OCI-LY1 (cell line): ENCODE data around the gene TARP.

Source experiments
- H2AFZ ChIP-seq: fragments of 200-600 bp; sonication (generic), shearing (Covaris generic); 2 replicates; pipeline ENCODE4 v1.6.0; 2014; ENCODE audit warnings: antibody characterized with exemption, mild to moderate bottlenecking, low read length
- H3F3A ChIP-seq: fragments of 200-600 bp; sonication (generic), shearing (Covaris generic); 2 replicates; pipeline ENCODE4 v1.6.0; 2014; ENCODE audit warnings: mild to moderate bottlenecking, antibody characterized with exemption, low read length, moderate library complexity; ENCODE audit not compliant: insufficient read depth
- H3K27ac ChIP-seq: fragments of 200-600 bp; sonication (generic); 2 replicates; pipeline ENCODE4 v1.5.1; 2014; ENCODE audit warnings: low read length, mixed run types, mild to moderate bottlenecking, low read depth; ENCODE audit not compliant: poor library complexity, severe bottlenecking
- H3K27me3 ChIP-seq: fragments of 200-600 bp; sonication (generic); 2 replicates; pipeline ENCODE4 v1.6.0; 2014; ENCODE audit warnings: antibody characterized with exemption, mild to moderate bottlenecking, low read length, moderate library complexity; ENCODE audit not compliant: insufficient read depth
- H3K36me3 ChIP-seq: fragments of 200-600 bp; sonication (generic); 2 replicates; pipeline ENCODE4 v1.6.1; 2014; ENCODE audit warnings: mild to moderate bottlenecking, antibody characterized with exemption, low read length, moderate library complexity, mixed read lengths; ENCODE audit not compliant: insufficient read depth
- H3K4me1 ChIP-seq: fragments of 200-600 bp; sonication (generic); 2 replicates; pipeline ENCODE4 v1.5.1; 2014; ENCODE audit warnings: mild to moderate bottlenecking, low read length, moderate library complexity; ENCODE audit not compliant: insufficient read depth, severe bottlenecking
- H3K4me2 ChIP-seq: fragments of 200-600 bp; sonication (generic), shearing (Covaris generic); 2 replicates; pipeline ENCODE4 v1.6.1; 2014; ENCODE audit warnings: low read length
- H3K4me3 ChIP-seq: fragments of 200-600 bp; sonication (generic); 2 replicates; pipeline ENCODE4 v1.5.1; 2014; ENCODE audit warnings: low read length, low read depth, mild to moderate bottlenecking, mixed read lengths; ENCODE audit not compliant: poor library complexity, severe bottlenecking
- H3K79me2 ChIP-seq: fragments of 200-600 bp; shearing (Covaris generic); 2 replicates; pipeline ENCODE4 v1.6.1; 2016; ENCODE audit warnings: mixed run types, low read length, mixed read lengths; ENCODE audit not compliant: insufficient read depth
- H3K9ac ChIP-seq: fragments of 200-600 bp; sonication (generic), shearing (Covaris generic); 2 replicates; pipeline ENCODE4 v1.6.1; 2014; ENCODE audit warnings: mild to moderate bottlenecking, low read length, mixed read lengths
- H3K9me2 ChIP-seq: fragments of 200-600 bp; sonication (generic), shearing (Covaris generic); 2 replicates; pipeline ENCODE4 v1.6.1; 2014; ENCODE audit warnings: low read depth, mild to moderate bottlenecking, low read length, mixed read lengths
- H3K9me3 ChIP-seq: fragments of 200-600 bp; shearing (Covaris generic); 2 replicates; pipeline ENCODE4 v1.6.1; 2014; ENCODE audit warnings: low read length, mixed read lengths
- H4K20me1 ChIP-seq: fragments of 200-600 bp; sonication (generic), shearing (Covaris generic); 2 replicates; pipeline ENCODE4 v1.6.0; 2016; ENCODE audit warnings: mild to moderate bottlenecking, low read length; ENCODE audit not compliant: insufficient read depth
- CTCF ChIP-seq: fragments of 200-600 bp; sonication (generic), shearing (Covaris generic); IDR thresholded peaks from 2 replicates; pipeline ENCODE4 v1.5.1; 2017; ENCODE audit warnings: mild to moderate bottlenecking, antibody characterized with exemption, low read length, moderate library complexity, mixed read lengths
- EZH2 ChIP-seq: fragments of 200-600 bp; sonication (generic), shearing (Covaris generic); IDR thresholded peaks from 2 replicates; pipeline ENCODE4 v1.8.0; 2017; ENCODE audit warnings: borderline replicate concordance, mixed run types, mild to moderate bottlenecking, antibody characterized with exemption, low read length, moderate library complexity, mixed read lengths

TARP gene

GRCh38 chr7:38280707-38281106 lies 7.3 kb upstream of the TARP start:
- Histone ChIP-seq H3K4me2 (no peak overlapping the region), H3K27me3 (no peaks in the 10 kb centered on the region; the same call in 1 of the 2 replicates), H3K79me2 (no peaks in the 10 kb centered on the region), H3K9me2 (no peaks in the 10 kb centered on the region), H3K36me3 (no peaks in the 10 kb centered on the region), H3F3A (no peaks in the 10 kb centered on the region), H3K9me3 (no peaks in the 10 kb centered on the region), H3K4me1 (no peaks in the 10 kb centered on the region), H4K20me1 (no peaks in the 10 kb centered on the region), H3K4me3 (no peak overlapping the region), H3K27ac (no peak overlapping the region), H3K9ac (no peak overlapping the region), H2AFZ (no peak overlapping the region)
- TF ChIP-seq CTCF, result no peak
- no peak for TF ChIP-seq EZH2

- TF ChIP-seq CTCF (no peak), EZH2 (no peak)
- no peaks in the 10 kb centered on the region for H4K20me1 ChIP-seq
- H3K4me2 ChIP-seq, result no peak overlapping the region
- no peaks in the 10 kb centered on the region for H3K36me3 ChIP-seq
- no peak overlapping the region for H3K27ac ChIP-seq
- H3K27me3 ChIP-seq, result no peaks in the 10 kb centered on the region; the same call in 1 of the 2 replicates
- H3K9ac ChIP-seq, result no peak overlapping the region
- no peaks in the 10 kb centered on the region for H3K79me2 ChIP-seq
- H2AFZ ChIP-seq, result no peak overlapping the region
- no peaks in the 10 kb centered on the region for H3K9me3 ChIP-seq
- no peak overlapping the region for H3K4me3 ChIP-seq
- H3F3A ChIP-seq, result no peaks in the 10 kb centered on the region
- H3K9me2 ChIP-seq, result no peaks in the 10 kb centered on the region
- no peaks in the 10 kb centered on the region for H3K4me1 ChIP-seq
These were observed 6.6 kb upstream of the TARP start for GRCh38 chr7:38280000-38280399.

- Histone ChIP-seq H3K9me2 (no peaks in the 10 kb centered on the region), H2AFZ (no peak overlapping the region), H3K4me3 (no peak overlapping the region)
These were observed 2.9 kb upstream of the TARP start for GRCh38 chr7:38276096-38276877.

More at GRCh38 chr7:38276096-38276877, 2.9 kb upstream of the TARP start:
- no peak overlapping the region for H3K4me2 ChIP-seq
- H3K27ac ChIP-seq, result no peak overlapping the region
- H3K4me1 ChIP-seq, result no peaks in the 10 kb centered on the region
- H3K9me3 ChIP-seq, result no peaks in the 10 kb centered on the region
- no peaks in the 10 kb centered on the region for H3K36me3 ChIP-seq
- H3F3A ChIP-seq, result no peaks in the 10 kb centered on the region
- H3K9ac ChIP-seq, result no peak overlapping the region
- H4K20me1 ChIP-seq, result no peaks in the 10 kb centered on the region
- no peaks in the 10 kb centered on the region for H3K79me2 ChIP-seq
- TF ChIP-seq EZH2, result no peak
- TF ChIP-seq CTCF, result no peak
- no peaks in the 10 kb centered on the region; the same call in 1 of the 2 replicates for H3K27me3 ChIP-seq
